ENCODE results near the gene CDH4.
"Not testable (repeated sequence)": the region's sequence is repeated elsewhere in the genome, so short reads cannot be mapped to it uniquely, and the experiment has no call there.

Gene CDH4

GRCh38 chr20:61464307-61465303, 212.5 kb downstream of the CDH4 start:
- no peak for DNase-seq

DNA sequence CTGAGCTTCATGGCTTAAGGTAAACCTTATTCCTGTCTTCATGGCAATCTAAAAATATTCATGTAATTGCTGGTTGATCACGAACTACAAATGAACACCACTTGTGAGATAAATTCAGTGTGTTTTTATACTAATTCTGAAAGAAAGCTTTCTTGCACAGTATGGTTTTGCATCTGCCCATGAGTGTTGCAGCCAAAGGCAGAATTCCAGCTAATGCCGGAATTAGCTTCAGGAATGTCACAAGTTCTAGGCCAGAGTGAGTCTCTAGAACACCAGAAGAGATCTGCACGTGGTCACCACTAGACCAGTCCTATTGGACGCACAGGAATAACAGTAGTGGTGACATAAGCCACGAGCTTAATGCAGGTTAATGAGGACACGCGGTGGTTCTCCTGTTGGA, 223.7 kb downstream of the CDH4 start:
- no peak for DNase-seq

- DNase-seq = no peak
These were observed 224.9 kb downstream of the CDH4 start for GRCh38 chr20:61476956-61477355.

DNA sequence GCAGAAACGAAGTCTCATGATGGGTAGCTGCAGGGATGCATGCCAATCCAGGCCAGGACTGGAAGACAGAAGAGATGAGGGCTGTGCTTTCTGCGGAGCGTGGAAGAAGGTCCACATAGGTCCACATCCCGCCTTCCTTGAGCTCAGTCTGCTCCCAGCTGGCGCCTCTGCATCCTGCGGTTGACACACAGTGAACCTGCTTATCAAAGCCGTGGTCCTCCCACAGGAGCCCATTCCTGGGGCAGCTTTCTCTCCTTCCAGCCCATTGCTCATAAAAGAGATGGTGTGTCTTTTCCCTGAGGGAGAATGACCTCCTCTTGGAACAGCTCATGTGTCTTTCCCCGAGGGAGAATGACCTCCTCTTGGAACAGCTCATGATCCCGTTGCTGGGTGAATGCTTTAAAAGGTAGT, 225.4 kb downstream of the CDH4 start:
- no peak for DNase-seq

GRCh38 chr20:61478094-61478493, 226.0 kb downstream of the CDH4 start:
- no peak for DNase-seq

GRCh38 chr20:61478611-61479305, 226.7 kb downstream of the CDH4 start:
- no peak for DNase-seq

DNA sequence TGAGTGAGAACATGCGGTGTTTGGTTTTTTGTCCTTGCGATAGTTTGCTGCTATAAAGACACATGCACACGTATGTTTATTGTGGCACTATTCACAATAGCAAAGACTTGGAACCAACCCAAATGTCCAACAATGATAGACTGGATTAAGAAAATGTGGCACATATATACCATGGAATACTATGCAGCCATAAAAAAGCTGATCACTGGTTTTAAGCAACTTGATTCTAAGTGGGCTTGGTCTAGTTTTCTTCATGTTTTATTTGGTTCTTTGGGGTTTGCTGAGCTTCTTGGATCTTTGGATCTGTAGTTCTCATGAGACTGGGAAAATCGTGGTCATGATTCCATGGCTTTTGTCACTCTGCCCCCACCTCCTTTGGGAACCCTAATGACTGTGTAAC, 227.4 kb downstream of the CDH4 start:
- not testable (repeated sequence) for DNase-seq

GRCh38 chr20:61480158-61480825, 228.2 kb downstream of the CDH4 start:
- no peak for DNase-seq

GRCh38 chr20:61482056-61482887, 230.2 kb downstream of the CDH4 start:
- DNase-seq = no peak

GRCh38 chr20:61482901-61483300, 230.8 kb downstream of the CDH4 start:
- no peak for DNase-seq

DNA sequence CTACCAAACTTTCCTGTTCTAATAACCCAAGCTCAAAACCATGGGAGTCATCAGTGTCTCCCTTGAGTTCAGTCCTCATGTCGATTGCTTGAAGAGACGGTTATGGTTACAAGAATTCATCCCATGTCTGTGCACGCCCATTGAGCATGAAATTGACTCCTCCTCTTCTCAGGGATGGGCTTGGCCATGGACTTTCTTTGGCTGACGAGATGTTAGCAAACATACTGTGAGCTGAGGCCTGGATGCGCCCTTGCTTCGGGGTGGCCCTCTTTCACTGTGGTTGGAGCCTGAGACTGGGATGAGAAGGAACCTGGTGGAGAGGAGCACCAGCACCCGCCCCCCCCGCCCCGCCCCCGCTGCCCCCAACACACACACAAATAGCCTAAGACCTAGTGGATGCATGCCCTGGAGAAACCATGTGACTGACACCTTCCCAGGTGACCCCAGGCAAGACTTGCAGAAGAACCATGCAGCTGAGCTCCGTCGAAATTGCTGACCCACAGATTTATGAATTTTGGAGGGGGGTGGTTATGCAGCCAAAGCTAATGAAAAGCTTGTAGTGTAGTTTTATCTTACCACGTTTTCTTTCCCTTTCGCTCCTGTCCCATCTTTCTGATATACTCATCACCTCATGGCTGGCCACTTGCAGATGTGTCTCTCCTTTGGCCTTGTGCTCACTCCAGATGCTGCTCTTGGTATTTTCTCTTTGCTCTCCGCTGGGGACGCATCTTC, 231.4 kb downstream of the CDH4 start:
- no peak for DNase-seq

DNA sequence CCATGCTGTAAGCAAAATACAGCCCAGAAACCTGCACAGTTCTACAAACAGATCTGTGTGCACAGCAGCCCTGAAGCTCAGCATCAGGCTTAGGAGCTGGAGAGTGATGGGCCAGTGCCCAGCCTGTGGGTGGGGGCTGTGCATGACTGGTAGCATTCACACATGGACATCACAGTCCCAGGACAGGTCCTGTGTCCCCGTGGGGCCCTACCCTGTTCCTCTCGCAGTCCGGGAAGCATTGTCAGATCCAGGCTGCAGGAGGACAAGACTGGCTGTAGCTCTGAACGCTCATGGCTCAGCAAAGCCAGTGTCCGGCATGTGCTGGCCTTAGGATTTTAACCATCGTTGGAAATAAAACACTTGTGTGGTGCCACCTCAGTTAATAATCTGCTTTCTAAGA, 234.1 kb downstream of the CDH4 start:
- DNase-seq = no peak

DNA sequence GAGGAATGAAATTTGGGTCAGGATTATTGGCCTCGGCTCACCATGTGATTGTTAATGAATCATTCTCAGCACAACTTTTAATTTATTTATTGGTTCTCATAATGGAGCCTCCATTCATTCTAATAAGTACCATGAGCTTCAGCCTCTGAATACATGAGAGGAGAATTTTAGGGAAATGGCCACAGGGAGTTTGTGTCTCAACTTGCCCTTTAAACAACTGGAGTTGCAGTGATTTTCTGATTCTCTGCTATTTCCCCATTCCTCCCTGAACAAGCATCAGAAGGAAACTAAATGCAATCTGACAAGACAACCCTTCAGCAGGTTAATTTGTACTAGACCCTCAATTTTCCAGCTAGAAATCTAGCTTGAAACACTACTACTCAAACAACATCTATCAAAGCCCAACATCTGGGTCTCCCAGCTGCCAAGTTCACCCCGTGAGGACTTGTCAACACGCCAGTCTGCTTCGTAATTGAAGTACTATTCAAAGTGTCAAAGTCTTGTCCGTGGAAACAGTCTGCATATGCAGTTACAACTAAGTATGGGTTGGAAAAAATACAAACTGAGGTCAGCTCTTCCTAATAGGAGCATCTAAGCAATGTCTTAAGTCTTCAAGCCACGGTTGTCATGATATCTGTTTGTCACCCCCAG, 235.4 kb downstream of the CDH4 start:
- DNase-seq = no peak

GRCh38 chr20:61487997-61488371, 235.9 kb downstream of the CDH4 start:
- no peak for DNase-seq

GRCh38 chr20:61490721-61491120, 238.7 kb downstream of the CDH4 start:
- no peak for DNase-seq

- DNase-seq = no peak
These were observed 240.0 kb downstream of the CDH4 start for GRCh38 chr20:61492065-61492464.

DNA sequence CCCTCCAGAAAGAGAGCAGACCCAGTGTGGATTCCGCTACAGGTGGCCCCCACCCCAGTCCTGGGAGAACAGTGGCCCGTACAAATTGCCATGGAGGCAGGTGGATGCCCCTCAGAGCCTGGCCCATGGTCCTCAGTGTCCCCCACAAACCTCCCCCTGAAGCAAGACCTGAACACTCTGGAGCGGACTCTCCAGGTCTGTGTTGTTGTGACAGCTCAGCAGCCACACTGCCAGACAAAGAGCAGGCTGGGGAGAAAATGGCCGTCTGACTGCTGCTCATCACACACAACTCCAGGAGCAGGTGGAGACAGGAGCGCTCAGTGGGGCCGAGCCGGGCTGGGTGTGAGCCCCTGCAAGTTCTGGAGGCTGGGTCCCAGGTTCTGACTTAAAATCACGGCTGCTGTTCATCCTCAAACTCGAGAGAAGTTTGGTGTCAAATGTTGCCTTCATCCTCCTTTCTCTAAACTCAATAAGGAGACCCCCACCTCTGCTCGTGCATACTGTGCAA, 241.8 kb downstream of the CDH4 start:
- no peak for DNase-seq

DNA sequence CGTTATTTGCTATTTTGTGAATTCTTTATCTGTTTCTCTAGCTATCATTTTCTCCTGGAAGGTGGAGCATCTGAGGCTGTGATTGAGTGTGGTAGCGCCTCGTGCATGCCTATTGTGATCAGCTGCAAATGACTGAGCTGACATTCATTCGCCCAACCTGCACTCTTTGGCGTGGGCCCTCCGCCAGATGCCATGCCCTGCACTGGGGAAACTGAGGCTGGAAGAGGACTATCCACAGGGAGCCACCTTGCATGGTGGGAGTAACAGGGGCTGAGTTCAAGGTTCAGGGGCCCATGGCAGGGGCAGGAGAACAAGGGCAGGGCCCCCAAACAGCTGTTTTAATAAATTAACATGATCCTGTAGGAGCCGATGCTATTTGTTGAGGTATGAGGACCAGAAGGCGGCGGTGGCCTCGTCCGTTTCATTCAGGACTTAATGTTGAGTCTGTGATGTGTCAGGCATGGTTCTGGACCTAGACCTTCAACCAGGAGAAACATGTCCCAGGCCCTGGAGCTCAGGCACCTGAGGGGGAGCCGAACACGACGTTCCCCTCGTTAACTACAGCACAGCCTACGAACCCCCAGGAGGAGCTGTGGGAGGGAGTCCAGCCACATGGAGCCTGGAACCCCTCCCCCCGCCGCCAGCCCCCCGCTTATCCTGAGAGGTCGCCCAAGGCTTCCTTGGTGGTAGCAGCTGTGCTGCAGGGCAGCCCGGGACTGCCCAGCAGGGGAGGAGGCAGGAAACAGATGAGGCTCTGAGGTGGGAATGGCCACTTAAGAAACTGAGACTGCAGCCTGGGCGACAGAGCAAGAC, 242.9 kb downstream of the CDH4 start:
- DNase-seq = no peak

DNA sequence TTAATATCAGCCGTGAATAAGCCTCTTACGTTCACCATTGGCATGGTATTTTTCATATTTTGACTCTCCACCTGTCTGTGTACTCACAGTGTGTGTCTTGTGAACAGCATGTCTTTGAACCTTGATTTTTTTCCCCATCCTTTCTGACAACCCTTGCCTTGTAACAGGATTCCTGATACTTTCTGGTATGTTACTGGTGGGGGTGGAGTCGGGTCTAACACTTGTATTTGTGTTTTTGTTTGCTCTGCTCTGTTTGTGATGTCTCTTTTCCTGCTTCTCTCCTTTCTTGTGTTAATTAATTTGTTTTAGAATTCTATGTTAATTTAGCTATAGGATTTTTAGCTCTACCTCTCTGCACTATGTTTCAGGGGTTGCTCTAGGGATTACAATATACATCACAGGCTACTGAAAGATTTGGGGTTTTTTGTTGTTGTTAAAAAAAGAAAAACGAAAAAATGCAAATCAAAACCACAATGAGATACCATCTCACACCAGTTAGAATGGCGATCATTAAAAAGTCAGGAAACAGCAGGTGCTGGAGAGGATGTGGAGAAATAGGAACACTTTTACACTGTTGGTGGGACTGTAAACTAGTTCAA, 245.1 kb downstream of the CDH4 start:
- no peak for DNase-seq

Measured in NCI-H1105 (cell line).